ENCODE measurements around the gene AATK. TPM values are rescaled to one million over a fixed set of nuclear protein-coding genes. Genes with fewer than 3 reads are reported as not detected.

AATK gene
- total and polyA plus RNA-seq, 2 experiments from 2014 or later = 1.1 to 5.0 TPM

GRCh38 chr17:81138500-81138899, 27.5 kb downstream of the AATK start (continued):
- TF ChIP-seq STAT1 (IDR thresholded peaks at IDR 0.05; ENCODE audit: unreplicated experiment) = no peak
- TF ChIP-seq CREB1 (CRISPR knock-in tag; IDR thresholded peaks at IDR 0.05; ENCODE audit: low read depth) = no peak
- TF ChIP-seq POLR2AphosphoS5 (IDR thresholded peaks at IDR 0.05; ENCODE audit: low read depth) = no peak
- no peak for TF ChIP-seq JUNB (IDR thresholded peaks at IDR 0.05; ENCODE audit: unreplicated experiment)

DNA sequence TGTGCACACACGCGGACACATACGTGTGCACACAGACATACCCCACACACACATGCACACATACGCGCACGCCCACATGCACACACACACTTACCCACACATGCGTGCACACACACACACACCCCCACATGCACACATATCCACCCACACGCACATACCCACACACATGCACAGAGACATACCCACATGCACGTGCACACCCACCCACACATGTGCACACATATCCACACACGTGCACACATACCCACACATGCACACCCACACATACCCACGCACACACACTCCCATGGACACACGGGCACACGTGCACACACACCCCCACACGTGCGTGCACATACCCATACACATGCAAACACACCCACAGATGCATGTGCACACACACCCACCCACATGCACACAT, 27.9 kb downstream of the AATK start:
- ATAC-seq (no peak), DNase-seq (ENCODE audit: low spot score) (no peak)
- H3K4me3 Mint-ChIP-seq = no peak overlapping the region
- Histone ChIP-seq H3K4me1 (ENCODE audit: insufficient read depth) (no peaks in the 10 kb centered on the region), H4K20me1 (replicated peaks; ENCODE audit: insufficient read depth) (no peaks in the 10 kb centered on the region), H2AFZ (no peak overlapping the region), H3K36me3 (ENCODE audit: insufficient read depth) (no peaks in the 10 kb centered on the region), H3K9me2 (ENCODE audit: insufficient read depth) (no peaks in the 10 kb centered on the region), H3K27ac (ENCODE audit: low read depth) (no peak overlapping the region), H3K27me3 (ENCODE audit: insufficient read depth) (no peaks in the 10 kb centered on the region), H3F3A (replicated peaks; ENCODE audit: low read depth) (peaks cover 16% of the 10 kb centered on the region), H3K4me2 (no peak overlapping the region), H3K4me3 (no peak overlapping the region), H3K79me2 (replicated peaks; ENCODE audit: insufficient read depth) (no peaks in the 10 kb centered on the region)
- peaks cover 24% of the 10 kb centered on the region for H3K27me3 Mint-ChIP-seq (ENCODE audit: insufficient read depth, low read depth, poor library complexity)
- TF ChIP-seq EZH2 (IDR thresholded peaks at IDR 0.05; ENCODE audit: low read depth, unreplicated experiment) (no peak), ZNF114 (CRISPR knock-in tag; IDR thresholded peaks at IDR 0.05) (no peak), EZH2phosphoT487 (IDR thresholded peaks at IDR 0.05; ENCODE audit: unreplicated experiment) (no peak), POLR2AphosphoS5 (IDR thresholded peaks at IDR 0.05; ENCODE audit: low read depth) (no peak), ETS1 (IDR thresholded peaks at IDR 0.05) (no peak), STAT1 (IDR thresholded peaks at IDR 0.05; ENCODE audit: unreplicated experiment) (no peak), ZNF331 (CRISPR knock-in tag; IDR thresholded peaks at IDR 0.05; ENCODE audit: low read depth) (no peak), CREB1 (CRISPR knock-in tag; IDR thresholded peaks at IDR 0.05; ENCODE audit: low read depth) (no peak), JUNB (IDR thresholded peaks at IDR 0.05; ENCODE audit: unreplicated experiment) (no peak), ZNF462 (CRISPR knock-in tag; IDR thresholded peaks at IDR 0.05) (no peak), NANOG (IDR thresholded peaks at IDR 0.05; ENCODE audit: borderline replicate concordance) (no peak), CTCF (conservative IDR thresholded peaks at IDR 0.05; ENCODE audit: low read depth in 2 of 2) (no peak)
- TF ChIP-seq, protein P1, sequence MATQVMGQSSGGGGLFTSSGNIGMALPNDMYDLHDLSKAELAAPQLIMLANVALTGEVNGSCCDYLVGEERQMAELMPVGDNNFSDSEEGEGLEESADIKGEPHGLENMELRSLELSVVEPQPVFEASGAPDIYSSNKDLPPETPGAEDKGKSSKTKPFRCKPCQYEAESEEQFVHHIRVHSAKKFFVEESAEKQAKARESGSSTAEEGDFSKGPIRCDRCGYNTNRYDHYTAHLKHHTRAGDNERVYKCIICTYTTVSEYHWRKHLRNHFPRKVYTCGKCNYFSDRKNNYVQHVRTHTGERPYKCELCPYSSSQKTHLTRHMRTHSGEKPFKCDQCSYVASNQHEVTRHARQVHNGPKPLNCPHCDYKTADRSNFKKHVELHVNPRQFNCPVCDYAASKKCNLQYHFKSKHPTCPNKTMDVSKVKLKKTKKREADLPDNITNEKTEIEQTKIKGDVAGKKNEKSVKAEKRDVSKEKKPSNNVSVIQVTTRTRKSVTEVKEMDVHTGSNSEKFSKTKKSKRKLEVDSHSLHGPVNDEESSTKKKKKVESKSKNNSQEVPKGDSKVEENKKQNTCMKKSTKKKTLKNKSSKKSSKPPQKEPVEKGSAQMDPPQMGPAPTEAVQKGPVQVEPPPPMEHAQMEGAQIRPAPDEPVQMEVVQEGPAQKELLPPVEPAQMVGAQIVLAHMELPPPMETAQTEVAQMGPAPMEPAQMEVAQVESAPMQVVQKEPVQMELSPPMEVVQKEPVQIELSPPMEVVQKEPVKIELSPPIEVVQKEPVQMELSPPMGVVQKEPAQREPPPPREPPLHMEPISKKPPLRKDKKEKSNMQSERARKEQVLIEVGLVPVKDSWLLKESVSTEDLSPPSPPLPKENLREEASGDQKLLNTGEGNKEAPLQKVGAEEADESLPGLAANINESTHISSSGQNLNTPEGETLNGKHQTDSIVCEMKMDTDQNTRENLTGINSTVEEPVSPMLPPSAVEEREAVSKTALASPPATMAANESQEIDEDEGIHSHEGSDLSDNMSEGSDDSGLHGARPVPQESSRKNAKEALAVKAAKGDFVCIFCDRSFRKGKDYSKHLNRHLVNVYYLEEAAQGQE (IDR thresholded peaks at IDR 0.05; ENCODE audit: unreplicated experiment) = no peak
- H3K27ac Mint-ChIP-seq = no peak overlapping the region
- H3K4me1 Mint-ChIP-seq = no peaks in the 10 kb centered on the region
- no peaks in the 10 kb centered on the region; the same call in 2 of the 3 replicates for H3K36me3 Mint-ChIP-seq (ENCODE audit: low read depth)
- H3K9me3 Mint-ChIP-seq = peaks cover 18% of the 10 kb centered on the region

Measured in GM23338 (cell line).